ENCODE data around the gene OR10T2. TPM values are rescaled to one million over a fixed set of nuclear protein-coding genes. Genes with fewer than 3 reads are reported as not detected.

The OR10T2 gene
- total RNA-seq, 1 donor from 2014 or later = not detected

GRCh38 chr1:158400871-158401270 lies 1.6 kb upstream of the OR10T2 start:
- DNase-seq (ENCODE audit: low spot score) = no peak
- no peak overlapping the region for H3K9ac ChIP-seq
- no peak overlapping the region for H3K27ac Mint-ChIP-seq
- H3K27ac ChIP-seq = no peak overlapping the region
- no peaks in the 10 kb centered on the region for H3K4me1 ChIP-seq
- H3K4me3 Mint-ChIP-seq = no peak overlapping the region
- no peaks in the 10 kb centered on the region for H3K9me3 ChIP-seq (ENCODE audit: low read depth)
- H3K36me3 Mint-ChIP-seq = no peaks in the 10 kb centered on the region
- TF ChIP-seq CTCF (IDR thresholded peaks at IDR 0.05) = no peak
- no peak for TF ChIP-seq EZH2 (IDR thresholded peaks at IDR 0.05)
- no peak for TF ChIP-seq EZH2phosphoT487 (IDR thresholded peaks at IDR 0.05)
- no peaks in the 10 kb centered on the region for H3K36me3 ChIP-seq
- H3K4me2 ChIP-seq = no peak overlapping the region
- H3K27me3 Mint-ChIP-seq (ENCODE audit: insufficient read depth, low read depth) = peaks cover 2% of the 10 kb centered on the region
- no peaks in the 10 kb centered on the region for H3K79me2 ChIP-seq (ENCODE audit: low read depth)
- no peak overlapping the region for H3K4me3 ChIP-seq
- H3F3A ChIP-seq (ENCODE audit: low read depth) = no peaks in the 10 kb centered on the region
- H2AFZ ChIP-seq (replicated peaks) = no peak overlapping the region
- H4K20me1 ChIP-seq (ENCODE audit: low read depth) = no peaks in the 10 kb centered on the region
- no peaks in the 10 kb centered on the region for H3K27me3 ChIP-seq
- no peaks in the 10 kb centered on the region for H3K4me1 Mint-ChIP-seq
- H3K9me3 Mint-ChIP-seq = no peaks in the 10 kb centered on the region

- Mint-ChIP-seq H3K9me3 (no peaks in the 10 kb centered on the region), H3K27ac (no peak overlapping the region), H3K4me3 (no peak overlapping the region), H3K27me3 (ENCODE audit: insufficient read depth, low read depth) (peaks cover 2% of the 10 kb centered on the region), H3K36me3 (no peaks in the 10 kb centered on the region), H3K4me1 (no peaks in the 10 kb centered on the region)
- Histone ChIP-seq H4K20me1 (ENCODE audit: low read depth) (no peaks in the 10 kb centered on the region), H3K4me3 (no peak overlapping the region), H2AFZ (replicated peaks) (no peak overlapping the region), H3K79me2 (ENCODE audit: low read depth) (no peaks in the 10 kb centered on the region), H3K27me3 (no peaks in the 10 kb centered on the region), H3K4me2 (no peak overlapping the region), H3K27ac (no peak overlapping the region), H3K36me3 (no peaks in the 10 kb centered on the region), H3K9me3 (ENCODE audit: low read depth) (no peaks in the 10 kb centered on the region), H3F3A (ENCODE audit: low read depth) (no peaks in the 10 kb centered on the region), H3K4me1 (no peaks in the 10 kb centered on the region), H3K9ac (no peak overlapping the region)
- TF ChIP-seq EZH2phosphoT487 (IDR thresholded peaks at IDR 0.05) (no peak), CTCF (IDR thresholded peaks at IDR 0.05) (no peak), EZH2 (IDR thresholded peaks at IDR 0.05) (no peak)
- DNase-seq (ENCODE audit: low spot score) = no peak
Observed at GRCh38 chr1:158396646-158397045, 2.6 kb downstream of the OR10T2 start.

- H3K4me3 ChIP-seq = no peak overlapping the region
- H3K36me3 ChIP-seq = no peaks in the 10 kb centered on the region
- no peaks in the 10 kb centered on the region for H3K79me2 ChIP-seq (ENCODE audit: low read depth)
- no peaks in the 10 kb centered on the region for H3K9me3 Mint-ChIP-seq
- H3K27ac ChIP-seq = no peak overlapping the region
- no peaks in the 10 kb centered on the region for H3K4me1 Mint-ChIP-seq
- H3K4me3 Mint-ChIP-seq = no peak overlapping the region
- no peaks in the 10 kb centered on the region for H3K4me1 ChIP-seq
- no peak for TF ChIP-seq EZH2phosphoT487 (IDR thresholded peaks at IDR 0.05)
- no peak for TF ChIP-seq CTCF (IDR thresholded peaks at IDR 0.05)
- TF ChIP-seq EZH2 (IDR thresholded peaks at IDR 0.05) = no peak
- H3K27ac Mint-ChIP-seq = no peak overlapping the region
- no peak for DNase-seq (ENCODE audit: low spot score)
- H3K4me2 ChIP-seq = no peak overlapping the region
- H3K27me3 Mint-ChIP-seq (ENCODE audit: insufficient read depth, low read depth) = no peaks in the 10 kb centered on the region
- no peaks in the 10 kb centered on the region for H4K20me1 ChIP-seq (ENCODE audit: low read depth)
- H3K27me3 ChIP-seq = no peaks in the 10 kb centered on the region
- H3K9me3 ChIP-seq (ENCODE audit: low read depth) = no peaks in the 10 kb centered on the region
- no peak overlapping the region for H2AFZ ChIP-seq (replicated peaks)
- no peak overlapping the region for H3K9ac ChIP-seq
- H3K36me3 Mint-ChIP-seq = no peaks in the 10 kb centered on the region
- no peaks in the 10 kb centered on the region for H3F3A ChIP-seq (ENCODE audit: low read depth)
Observed at GRCh38 chr1:158393476-158393875, 5.8 kb downstream of the OR10T2 start.
